Measurements from ENCODE around the gene PROB1. TPM values are rescaled to one million over a fixed set of nuclear protein-coding genes. Genes with fewer than 3 reads are reported as not detected.

PROB1 gene
- total RNA-seq, 1 donor from 2014 or later = 9.2 TPM

DNA sequence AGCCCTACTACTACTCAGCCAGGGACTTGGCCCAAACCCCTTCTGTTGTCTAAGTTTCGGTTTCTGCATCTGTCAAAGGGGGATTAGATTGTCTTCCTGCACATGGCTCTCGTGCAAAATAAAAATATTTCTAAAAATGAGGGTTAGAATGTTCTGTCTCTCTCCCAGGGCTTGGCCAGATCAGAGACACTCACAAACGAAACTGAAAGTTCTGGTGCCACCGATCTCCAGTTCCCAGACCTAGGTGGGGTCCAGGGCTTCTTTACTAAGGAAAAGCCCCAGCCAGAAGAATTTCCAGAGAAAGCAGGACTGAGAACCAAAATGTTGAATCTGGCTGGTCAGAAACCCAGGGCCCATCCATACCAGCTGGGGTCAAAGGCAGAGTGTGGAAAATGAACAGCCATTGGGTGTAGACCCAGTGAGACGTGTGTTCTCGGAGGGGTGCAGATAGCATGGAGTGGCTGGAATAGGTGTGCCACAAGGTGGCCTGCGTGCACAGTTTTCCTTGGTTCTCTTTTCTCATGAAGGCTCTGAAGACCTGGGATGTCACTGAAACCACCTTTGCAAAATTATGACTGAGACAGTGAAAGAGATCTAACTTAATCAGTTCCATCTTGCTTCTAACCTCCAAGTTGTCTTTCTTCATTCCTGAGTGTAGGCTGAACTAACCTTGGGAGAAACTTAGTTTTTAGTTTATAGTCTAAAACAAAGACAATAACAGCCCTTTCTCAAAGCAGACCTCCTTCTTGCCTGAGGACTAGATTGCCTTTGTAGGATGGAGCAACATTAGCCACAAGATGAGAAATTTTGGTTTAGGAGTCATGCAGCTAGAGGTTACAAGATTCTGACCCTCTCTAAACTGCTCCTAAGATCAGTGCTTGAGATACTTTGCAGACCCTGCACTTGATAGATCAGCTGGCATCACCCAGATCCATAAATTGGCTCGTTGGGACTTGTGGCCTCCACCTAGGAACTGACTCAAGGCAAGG is 9.5 kb downstream of the PROB1 start:
- no peaks in the 10 kb centered on the region for H3K27me3 Mint-ChIP-seq
- peak overlapping the region; percentile 92 for H3K27ac Mint-ChIP-seq
- no peaks in the 10 kb centered on the region for H3K9me3 Mint-ChIP-seq
- peaks cover 3% of the 10 kb centered on the region for H3K36me3 Mint-ChIP-seq (ENCODE audit: low read depth)
- DNase-seq = peak; percentile 82
- intact Hi-C loops (cut with micrococcal nuclease) = loop anchor here (2.0 kb wide), 1 partner anchor 15 kb away; no protein-coding TSS in a partner anchor
- peaks cover 52% of the 10 kb centered on the region for H3K4me1 Mint-ChIP-seq
- peak overlapping the region; percentile 84 for H3K4me3 Mint-ChIP-seq

DNA sequence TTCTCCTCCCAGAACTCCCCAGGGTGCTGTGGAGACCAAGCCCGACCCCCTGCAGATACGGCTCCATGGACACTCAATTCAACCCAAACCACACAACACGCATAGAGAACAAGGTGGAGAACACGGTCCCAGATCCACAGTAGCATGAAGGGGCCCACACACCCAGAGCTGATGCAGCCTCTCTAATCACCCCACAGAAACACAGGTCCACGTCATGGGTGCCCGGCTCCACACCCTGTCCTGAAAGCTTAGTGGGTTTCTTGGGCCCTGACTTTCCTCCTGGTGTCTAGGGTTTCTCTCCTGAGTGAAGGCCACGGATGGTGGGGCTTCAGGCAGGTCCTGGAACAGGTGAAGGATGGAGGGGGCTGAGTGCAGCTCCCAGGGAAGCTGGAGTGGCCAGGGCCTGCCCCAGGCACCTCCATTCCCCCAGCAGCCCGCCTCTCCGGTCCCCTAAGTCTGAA is 10.3 kb downstream of the PROB1 start:
- Mint-ChIP-seq H3K27me3 (no peaks in the 10 kb centered on the region), H3K27ac (peak overlapping the region; percentile 92), H3K4me3 (peak overlapping the region; percentile 84), H3K36me3 (ENCODE audit: low read depth) (peaks cover 3% of the 10 kb centered on the region), H3K9me3 (no peaks in the 10 kb centered on the region), H3K4me1 (peaks cover 44% of the 10 kb centered on the region)
- no peak for DNase-seq
- intact Hi-C loops (cut with micrococcal nuclease) = loop anchor here (2.0 kb wide), 1 partner anchor 14 kb away; no protein-coding TSS in a partner anchor

DNA sequence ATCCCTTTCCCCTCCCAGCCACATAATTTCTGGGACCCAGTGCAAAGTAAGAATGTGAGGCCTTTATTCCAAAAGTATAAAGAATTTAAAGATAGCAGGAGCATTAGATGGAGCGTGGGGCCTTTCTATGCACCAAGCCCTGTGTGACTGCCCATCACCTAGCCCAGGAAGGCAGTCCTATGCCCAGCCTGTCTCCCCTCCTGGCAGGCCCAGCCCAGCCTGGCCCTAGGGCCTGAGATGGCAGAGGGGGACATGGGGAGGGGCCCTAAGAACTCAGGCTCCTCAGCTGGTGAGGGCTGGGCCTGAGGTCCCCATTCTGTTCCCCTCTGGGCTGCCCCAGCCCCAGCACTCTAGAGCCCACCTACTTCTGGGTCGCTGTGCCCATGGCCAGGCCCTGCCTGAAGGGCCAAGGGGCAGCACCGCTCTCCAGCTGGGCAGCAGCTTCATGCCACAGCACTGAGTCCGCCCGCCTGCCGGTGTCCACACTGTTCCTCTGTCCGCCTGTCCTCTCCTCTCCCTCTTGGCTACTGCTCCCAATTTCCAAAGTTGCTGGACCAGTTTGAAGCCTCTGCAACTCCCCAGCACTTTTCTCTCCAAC is 10.8 kb downstream of the PROB1 start:
- peak overlapping the region; percentile 92 for H3K27ac Mint-ChIP-seq
- DNase-seq = no peak
- intact Hi-C loops (cut with micrococcal nuclease) = loop anchor here (2.0 kb wide), 1 partner anchor 13 kb away; no protein-coding TSS in a partner anchor
- peak overlapping the region; percentile 84 for H3K4me3 Mint-ChIP-seq
- H3K27me3 Mint-ChIP-seq = no peaks in the 10 kb centered on the region
- peaks cover 41% of the 10 kb centered on the region for H3K4me1 Mint-ChIP-seq
- no peaks in the 10 kb centered on the region for H3K36me3 Mint-ChIP-seq (ENCODE audit: low read depth)
- H3K9me3 Mint-ChIP-seq = no peaks in the 10 kb centered on the region

DNA sequence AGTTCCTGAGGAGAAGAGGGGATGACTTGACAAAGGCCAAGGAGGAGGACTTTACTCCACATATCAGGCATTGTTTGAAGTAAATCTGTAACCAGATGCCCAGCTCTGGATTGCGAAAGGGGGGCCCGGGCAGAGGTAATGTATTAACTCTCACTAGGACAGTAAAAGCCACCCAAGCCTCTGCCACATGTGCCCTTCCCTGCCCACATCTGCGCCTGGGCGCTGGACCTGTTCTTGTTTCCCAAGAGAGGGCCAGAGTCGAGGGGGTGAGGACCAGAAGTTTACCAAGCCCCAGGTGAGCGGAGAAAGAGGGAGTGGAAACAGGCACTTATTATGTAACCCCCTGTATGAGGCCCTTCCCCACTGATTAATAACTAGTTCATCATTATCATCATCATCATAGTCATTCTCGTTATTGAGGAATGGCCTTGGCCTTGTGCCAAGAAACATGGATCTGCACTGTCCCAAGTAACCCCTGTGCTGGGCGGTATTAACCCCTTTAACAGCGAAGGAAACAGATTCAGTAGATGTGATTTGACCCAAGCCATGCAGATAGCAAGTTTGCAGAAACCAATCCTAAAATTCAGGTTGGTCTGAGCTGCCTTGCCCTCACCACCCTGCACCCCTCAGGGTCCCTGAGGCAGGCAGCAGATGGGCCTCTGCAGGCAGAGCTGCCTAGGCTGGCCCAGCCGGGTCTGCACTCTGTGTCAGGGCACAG is 11.5 kb downstream of the PROB1 start, which contains the start of gene SLC23A1:
TSS of gene SLC23A1 (minus strand) at position 23 of the 718 bp plus-strand sequence. CDS start 44 bp downstream, outside the sequence.
- peaks cover 38% of the 10 kb centered on the region for H3K4me1 Mint-ChIP-seq
- no peak within 1 kb of the TSS for H3K4me3 Mint-ChIP-seq
- no peaks in the 10 kb centered on the region for H3K9me3 Mint-ChIP-seq
- H3K36me3 Mint-ChIP-seq (ENCODE audit: low read depth) = no peaks in the 10 kb centered on the region
- no peaks in the 10 kb centered on the region for H3K27me3 Mint-ChIP-seq
- DNase-seq = no peak
- peak within 1 kb of the TSS; percentile 92 for H3K27ac Mint-ChIP-seq
- intact Hi-C loops (cut with micrococcal nuclease) = no loop called here

DNA sequence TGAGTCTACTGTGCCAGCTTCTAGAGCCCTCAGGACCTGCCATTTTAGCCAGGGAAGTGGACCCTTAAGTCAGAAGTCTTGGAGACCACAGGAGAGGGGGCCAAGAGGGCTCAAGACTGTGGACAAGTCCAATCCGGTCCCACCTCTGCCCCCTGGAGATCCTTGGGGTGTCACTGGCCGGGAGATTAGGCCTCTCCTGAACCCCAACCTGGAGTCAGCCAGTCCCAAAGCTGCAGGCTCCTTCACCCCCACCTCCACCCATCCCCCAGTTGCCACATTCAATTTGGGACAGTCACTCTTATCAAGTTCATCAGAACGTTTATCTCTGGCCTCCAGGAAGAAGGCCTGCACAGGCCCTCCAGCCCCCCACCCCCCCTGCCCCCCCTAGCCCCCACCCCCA is 12.1 kb downstream of the PROB1 start:
- no peaks in the 10 kb centered on the region for H3K36me3 Mint-ChIP-seq (ENCODE audit: low read depth)
- DNase-seq = no peak
- H3K4me3 Mint-ChIP-seq = no peak overlapping the region
- peaks cover 32% of the 10 kb centered on the region for H3K4me1 Mint-ChIP-seq
- no peaks in the 10 kb centered on the region for H3K9me3 Mint-ChIP-seq
- intact Hi-C loops (cut with micrococcal nuclease) = no loop called here
- H3K27ac Mint-ChIP-seq = no peak overlapping the region
- H3K27me3 Mint-ChIP-seq = no peaks in the 10 kb centered on the region

DNA sequence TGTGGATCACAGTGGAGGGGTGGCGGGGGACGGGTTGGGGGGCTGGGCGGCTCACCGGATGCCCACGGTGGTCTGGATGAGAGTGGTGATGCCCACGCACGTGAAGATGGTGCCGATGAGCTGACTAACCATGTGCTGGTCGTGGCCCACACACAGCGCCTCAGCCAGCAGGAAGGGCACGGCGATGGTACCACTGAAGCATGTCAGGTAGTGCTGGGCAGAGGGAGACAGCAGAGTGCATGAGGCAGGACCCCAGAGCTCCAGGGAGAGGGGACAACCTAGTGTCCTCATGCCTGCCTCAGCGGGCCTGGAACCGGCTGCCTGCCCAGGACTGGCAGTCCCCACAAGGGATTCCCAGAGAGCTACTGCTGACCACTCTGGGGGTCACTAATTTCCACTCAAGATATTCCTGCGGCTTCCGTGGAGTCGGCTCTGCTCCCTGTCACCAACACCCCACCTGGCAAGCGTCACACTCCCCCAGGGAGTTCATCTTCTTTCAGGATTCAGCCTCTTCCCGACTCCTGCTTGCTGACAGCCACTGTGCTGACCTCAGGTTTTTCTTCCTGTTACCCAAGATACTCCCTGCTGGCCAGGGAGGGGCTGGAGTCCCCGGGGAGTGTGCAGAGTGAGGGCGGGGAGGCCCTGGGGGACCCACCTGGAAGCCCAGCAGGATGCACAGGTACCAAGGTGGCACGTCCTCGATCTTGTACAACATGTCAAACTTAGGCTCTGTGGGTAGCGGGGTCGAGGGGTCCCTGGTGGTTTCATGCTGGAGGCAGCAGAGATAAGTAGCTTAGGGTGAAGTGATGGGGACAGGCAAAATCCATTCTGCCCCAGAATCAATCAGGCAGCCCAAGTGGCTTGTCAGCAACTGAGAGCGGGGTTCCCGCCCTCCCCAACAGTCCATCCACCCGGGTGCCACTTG is 12.8 kb downstream of the PROB1 start:
- Mint-ChIP-seq H3K27ac (no peak overlapping the region), H3K9me3 (no peaks in the 10 kb centered on the region), H3K4me3 (no peak overlapping the region), H3K4me1 (peaks cover 35% of the 10 kb centered on the region), H3K27me3 (no peaks in the 10 kb centered on the region), H3K36me3 (ENCODE audit: low read depth) (peaks cover 4% of the 10 kb centered on the region)
- intact Hi-C loops (cut with micrococcal nuclease) = no loop called here
- no peak for DNase-seq

DNA sequence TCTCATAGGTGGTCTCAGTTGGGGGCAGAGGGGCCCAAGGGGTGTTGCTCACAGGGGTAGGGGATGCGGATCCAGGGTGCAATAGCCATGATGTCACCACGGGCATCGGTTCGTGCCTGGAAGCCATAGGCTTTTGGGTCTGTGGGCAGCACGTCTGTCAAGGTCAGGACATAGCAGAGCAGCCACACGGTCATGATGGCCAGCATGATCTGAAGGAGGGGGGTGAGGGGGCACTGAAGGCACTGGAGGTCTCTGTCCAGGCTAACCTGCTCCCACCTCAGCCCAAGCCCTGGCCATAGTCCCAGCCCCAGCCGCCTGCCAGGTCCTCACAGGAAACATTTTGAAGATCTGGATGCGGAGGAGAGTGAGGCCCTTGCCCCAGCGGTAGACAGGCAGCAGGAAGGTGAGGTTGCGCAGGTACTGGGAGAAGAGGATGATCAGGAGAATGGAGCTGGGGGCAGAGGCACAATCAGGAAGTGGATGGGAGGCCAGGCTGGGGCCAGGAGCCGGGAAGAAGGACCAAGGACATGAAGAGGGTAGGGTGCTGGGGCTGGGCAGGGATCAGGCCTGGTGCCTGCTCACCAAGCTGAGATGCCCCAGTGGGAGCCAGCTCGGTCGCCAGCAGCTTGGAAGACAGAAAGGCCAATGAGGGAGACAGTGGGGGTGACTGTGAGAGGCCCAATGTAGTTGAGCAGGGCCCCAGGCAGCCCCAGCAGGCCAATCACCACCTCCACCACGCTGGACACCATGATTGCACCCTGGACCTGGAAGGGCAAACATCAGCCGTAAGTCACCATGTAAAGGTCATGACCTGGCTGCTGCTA is 15.1 kb downstream of the PROB1 start:
- intact Hi-C loops (cut with micrococcal nuclease) = no loop called here
- H3K27me3 Mint-ChIP-seq = no peaks in the 10 kb centered on the region
- peaks cover 5% of the 10 kb centered on the region for H3K36me3 Mint-ChIP-seq (ENCODE audit: low read depth)
- H3K4me3 Mint-ChIP-seq = no peak overlapping the region
- H3K4me1 Mint-ChIP-seq = peaks cover 15% of the 10 kb centered on the region
- DNase-seq = no peak
- H3K9me3 Mint-ChIP-seq = no peaks in the 10 kb centered on the region
- no peak overlapping the region for H3K27ac Mint-ChIP-seq

DNA sequence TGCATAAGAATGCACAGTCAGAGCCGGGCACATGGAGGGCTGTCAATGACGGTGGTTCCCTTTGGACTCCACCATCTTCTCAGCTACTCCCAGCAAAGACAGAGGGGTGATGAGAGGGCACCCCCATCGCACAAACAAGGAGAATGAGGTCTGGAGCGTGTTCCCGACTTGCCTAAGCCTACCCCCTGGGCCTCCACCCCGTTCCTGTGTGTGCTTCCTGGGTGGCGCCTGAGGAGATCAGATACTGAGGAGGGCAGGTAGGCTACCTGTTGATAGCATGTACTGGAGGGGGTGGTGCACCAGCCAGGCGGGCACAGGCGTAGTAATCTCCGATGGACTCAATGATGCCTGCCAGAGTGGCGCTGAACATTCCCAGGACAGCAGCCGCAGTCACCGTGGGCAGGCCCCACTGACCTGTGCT is 16.0 kb downstream of the PROB1 start:
- no peaks in the 10 kb centered on the region for H3K27me3 Mint-ChIP-seq
- no peak for DNase-seq
- no peak overlapping the region for H3K27ac Mint-ChIP-seq
- H3K36me3 Mint-ChIP-seq (ENCODE audit: low read depth) = peaks cover 5% of the 10 kb centered on the region
- H3K9me3 Mint-ChIP-seq = no peaks in the 10 kb centered on the region
- H3K4me1 Mint-ChIP-seq = peaks cover 9% of the 10 kb centered on the region
- intact Hi-C loops (cut with micrococcal nuclease) = no loop called here
- H3K4me3 Mint-ChIP-seq = no peak overlapping the region

DNA sequence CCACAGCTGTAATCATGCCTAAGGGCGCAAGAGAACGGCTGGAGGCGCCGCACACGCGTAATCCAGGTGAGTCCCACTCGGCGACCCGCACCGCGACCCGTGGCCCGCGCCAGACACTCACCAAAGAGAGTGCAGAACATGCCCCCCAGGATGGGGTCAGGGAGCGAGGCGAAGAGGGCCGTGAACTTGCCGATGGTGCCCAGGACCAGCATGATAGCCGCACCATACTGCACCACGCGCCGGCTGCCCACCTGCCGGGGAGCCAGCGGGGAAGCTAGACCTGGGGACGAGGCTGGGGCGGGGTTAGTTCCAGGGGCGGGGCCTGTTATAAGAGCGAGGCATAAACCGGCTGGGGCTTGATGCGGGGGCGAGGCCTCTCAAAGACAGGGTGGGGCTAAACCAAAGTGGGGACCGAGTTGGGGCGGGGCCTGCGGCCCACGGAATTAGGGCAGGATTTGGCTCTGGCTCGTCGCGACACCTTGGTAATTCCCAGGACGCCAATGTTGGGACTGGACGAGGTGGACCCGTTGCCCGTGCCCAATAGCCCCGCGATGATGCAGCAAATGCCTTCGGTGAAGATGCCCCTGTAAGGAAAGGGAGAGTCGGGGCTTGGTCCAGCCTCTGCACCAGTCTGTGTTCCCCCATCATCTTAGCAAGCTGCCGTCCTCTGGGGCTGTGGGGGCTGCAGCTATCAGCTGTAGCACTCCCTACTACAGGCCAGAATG is 16.6 kb downstream of the PROB1 start:
- H3K4me3 Mint-ChIP-seq = no peak overlapping the region
- H3K9me3 Mint-ChIP-seq = no peaks in the 10 kb centered on the region
- H3K27me3 Mint-ChIP-seq = no peaks in the 10 kb centered on the region
- H3K36me3 Mint-ChIP-seq (ENCODE audit: low read depth) = peaks cover 11% of the 10 kb centered on the region
- H3K4me1 Mint-ChIP-seq = peaks cover 14% of the 10 kb centered on the region
- DNase-seq = no peak
- intact Hi-C loops (cut with micrococcal nuclease) = no loop called here
- no peak overlapping the region for H3K27ac Mint-ChIP-seq

DNA sequence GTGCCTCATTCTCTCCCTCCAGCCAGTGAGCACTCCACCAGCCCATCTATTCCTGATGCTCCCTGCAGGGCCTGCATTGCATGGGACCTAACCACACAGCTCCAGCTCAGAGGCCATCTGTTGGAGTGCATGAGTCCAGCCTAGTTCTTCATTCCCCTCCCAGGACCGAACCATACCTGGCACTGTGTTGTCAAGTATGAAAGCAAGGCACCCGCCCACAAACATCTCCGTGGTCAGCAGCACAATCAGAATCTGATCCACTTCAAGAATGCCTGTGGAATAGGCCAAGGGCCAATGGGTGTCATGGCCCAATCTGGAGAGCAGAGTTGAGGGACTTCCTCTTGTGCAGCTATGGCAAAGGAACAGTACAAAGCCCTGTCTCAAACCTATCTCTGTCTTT is 17.7 kb downstream of the PROB1 start:
- H3K9me3 Mint-ChIP-seq = no peaks in the 10 kb centered on the region
- intact Hi-C loops (cut with micrococcal nuclease) = no loop called here
- no peak overlapping the region for H3K27ac Mint-ChIP-seq
- no peak overlapping the region for H3K4me3 Mint-ChIP-seq
- peaks cover 15% of the 10 kb centered on the region for H3K4me1 Mint-ChIP-seq
- DNase-seq = no peak
- H3K36me3 Mint-ChIP-seq (ENCODE audit: low read depth) = peaks cover 16% of the 10 kb centered on the region
- no peaks in the 10 kb centered on the region for H3K27me3 Mint-ChIP-seq

DNA sequence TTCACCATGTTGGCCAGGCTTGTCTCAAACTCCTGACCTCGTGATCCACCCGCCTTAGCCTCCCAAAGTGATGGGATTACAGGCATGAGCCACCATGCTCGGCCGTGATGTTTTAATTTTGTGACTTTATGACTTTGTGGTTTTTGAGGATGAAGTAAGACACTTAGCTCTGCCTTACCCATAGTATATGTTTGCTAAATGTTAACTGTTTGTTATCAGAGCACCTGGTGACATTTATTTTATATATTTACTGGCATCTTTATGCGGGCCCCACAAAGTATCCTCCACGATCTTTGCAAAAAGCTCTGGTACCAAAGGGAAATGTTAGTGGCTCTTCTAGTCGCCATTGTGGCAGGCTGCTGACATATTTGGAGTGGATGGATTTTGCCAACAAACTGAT is 18.5 kb downstream of the PROB1 start:
- Mint-ChIP-seq H3K4me1 (peaks cover 24% of the 10 kb centered on the region), H3K27ac (no peak overlapping the region), H3K36me3 (ENCODE audit: low read depth) (peaks cover 22% of the 10 kb centered on the region), H3K4me3 (no peak overlapping the region), H3K9me3 (no peaks in the 10 kb centered on the region), H3K27me3 (no peaks in the 10 kb centered on the region)
- DNase-seq = no peak
- intact Hi-C loops (cut with micrococcal nuclease) = no loop called here

DNA sequence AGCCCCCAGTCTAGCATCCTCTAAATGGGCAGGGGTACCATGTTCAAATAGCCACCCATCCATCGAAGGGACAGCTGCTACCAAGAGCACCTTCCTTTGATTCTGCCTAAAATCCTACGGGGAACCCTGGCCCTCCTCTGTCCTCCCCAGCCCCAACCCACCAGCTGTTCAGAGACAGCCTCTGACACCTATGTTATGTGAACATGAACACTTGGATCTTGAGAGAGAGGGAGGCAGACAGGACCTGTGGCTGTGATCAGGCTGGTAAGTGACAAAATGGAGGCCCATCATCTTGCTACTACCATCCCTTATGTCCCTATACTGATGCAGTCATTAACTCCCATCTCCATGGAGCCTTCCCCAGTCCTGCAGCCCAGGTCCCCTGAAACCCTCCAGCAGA is 20.0 kb downstream of the PROB1 start:
- intact Hi-C loops (cut with micrococcal nuclease) = no loop called here
- peaks cover 28% of the 10 kb centered on the region for H3K4me1 Mint-ChIP-seq
- H3K36me3 Mint-ChIP-seq (ENCODE audit: low read depth) = peaks cover 25% of the 10 kb centered on the region
- no peaks in the 10 kb centered on the region for H3K9me3 Mint-ChIP-seq
- no peak overlapping the region for H3K4me3 Mint-ChIP-seq
- no peak overlapping the region for H3K27ac Mint-ChIP-seq
- no peaks in the 10 kb centered on the region for H3K27me3 Mint-ChIP-seq
- DNase-seq = no peak
